Measurements from ENCODE around the gene KLHL17. TPM values are rescaled to one million over a fixed set of nuclear protein-coding genes. Genes with fewer than 3 reads are reported as not detected.

The KLHL17 gene
- total RNA-seq, 1 experiment from 2014 or later: 41.4 TPM

GRCh38 chr1:1004780-1005697 is 44.7 kb downstream of the KLHL17 start:
- H3K4me1 Mint-ChIP-seq: peaks cover 13 to 30% of the 10 kb centered on the region in 2 experiments
- WGBS (ENCODE audit: extremely low coverage, insufficient read length, low lambda C conversion rate): no CpG with 5 or more reads among the region's 21 CpGs
- H3K36me3 Mint-ChIP-seq (ENCODE audit: insufficient read depth in 1 of 3, low read depth in 3 of 3): no peaks in the 10 kb centered on the region
- Histone ChIP-seq H4K5ac (ENCODE audit: insufficient read length, low read depth, low read length) (no peak overlapping the region), H2BK5ac (ENCODE audit: insufficient read length, low read length) (no peak overlapping the region), H3K27ac (ENCODE audit: insufficient read length, low read depth, low read length) (no peak overlapping the region), H2BK12ac (ENCODE audit: insufficient read length, low read depth, low read length) (no peak overlapping the region), H3K4me1 (ENCODE audit: insufficient read depth, low read length) (no peaks in the 10 kb centered on the region), H2BK120ac (ENCODE audit: low read depth, low read length, poor library complexity, severe bottlenecking) (no peak overlapping the region), H3K79me1 (ENCODE audit: insufficient read depth, low read depth, low read length, poor library complexity, severe bottlenecking) (no peaks in the 10 kb centered on the region), H3K9ac (ENCODE audit: extremely low read depth, insufficient read length, low read length) (no peak overlapping the region), H2BK15ac (ENCODE audit: low read depth, low read length) (no peak overlapping the region), H4K20me1 (ENCODE audit: control insufficient read depth, insufficient read depth, insufficient read length) (no peaks in the 10 kb centered on the region), H4K91ac (ENCODE audit: insufficient read length, low read depth, low read length) (no peak overlapping the region), H3K18ac (ENCODE audit: insufficient read length, low read depth, low read length) (no peak overlapping the region), H3T11ph (ENCODE audit: low read length) (no peak overlapping the region), H2AFZ (ENCODE audit: low read length) (no peak overlapping the region), H3K14ac (ENCODE audit: insufficient read depth, low read length) (peak overlapping the region; percentile 10), H4K8ac (replicated peaks; ENCODE audit: insufficient read length, low read depth, low read length) (no peak overlapping the region), H3K56ac (ENCODE audit: insufficient read length, low read depth, low read length) (no peak overlapping the region), H2AK5ac (ENCODE audit: insufficient read length, low read length) (no peak overlapping the region), H3K27me3 (ENCODE audit: insufficient read depth, low read length) (peaks cover 8% of the 10 kb centered on the region; the same call in 1 of the 2 replicates), H2BK20ac (ENCODE audit: low read depth, low read length, poor library complexity, severe bottlenecking) (no peak overlapping the region), H3K79me2 (ENCODE audit: insufficient read depth, low read length) (no peaks in the 10 kb centered on the region), H3K23me2 (ENCODE audit: insufficient read length, low read depth, low read length, poor library complexity, severe bottlenecking) (peaks cover 7% of the 10 kb centered on the region), H3K23ac (ENCODE audit: insufficient read length, low read depth, low read length) (no peak overlapping the region), H3K9me3 (ENCODE audit: control insufficient read depth, low read depth, low read length) (no peaks in the 10 kb centered on the region), H3K4me2 (ENCODE audit: insufficient read depth, insufficient read length, low read length) (no peak overlapping the region), H3K4ac (ENCODE audit: low read depth, low read length) (no peak overlapping the region)
- no peak overlapping the region for H3K27ac Mint-ChIP-seq
- no peak for TF ChIP-seq CTCF (conservative IDR thresholded peaks at IDR 0.05)
- H3K9me3 Mint-ChIP-seq: peaks cover 0 to 4% of the 10 kb centered on the region in 2 experiments; a peak in 2 of 5 replicates
- H3K4me3 Mint-ChIP-seq: 0 out of 5 replicates have a peak overlapping the region, but pooled peaks of 1 of the 2 experiments have one; percentile 40
- peaks cover 83% of the 10 kb centered on the region for H3K27me3 Mint-ChIP-seq (ENCODE audit: low read depth)
- peak; percentile 50 for DNase-seq

All from H9 (cell line).